Heart left ventricle (tissue), 13 donors: ENCODE measurements around the gene PLA2G2C.

Experiments used
- POLR2A ChIP-seq, 2 donors: fragments of 450-650 bp; IDR thresholded peaks; one replicate each; pipeline ENCODE4 v1.6.1; 2017; ENCODE audit warnings: antibody characterized with exemption in 2 of 2, mild to moderate bottlenecking in 2 of 2, moderate library complexity in 2 of 2
- TF ChIP-seq, protein P1 (sequence below), 12 donors: fragments of 200-600 bp; sonication (generic) in 4 of 12; IDR thresholded peaks; one replicate each; pipeline versions ENCODE4 v1.5.0 to v1.8.0; 2018 to 2022; ENCODE audit warnings: antibody characterized with exemption in 12 of 12, mild to moderate bottlenecking in 5 of 12
- donor health status: ischemic (EF 13 %, LVEDD 7.1; RV severe dilation, severe dysfunction).
- donor health status: DM: no; HTN: yes; CAD: no.
- donor health status: DM: no; HTN: no; CAD: no.
- donor health status: ischemic (EF 25% LVEDD 6.9; RV normal size, moderate dysfunction).
- donor health status: ischemic (EF 25% LVEDD 5.7; RV mildly dilated, moderate dysfunction).
- donor health status: ischemic (EF 35%, LVEDD 5.7; RV mildly dilated, moderate dysfunction).
- donor health status: nonischemic (EF 11% LVEDD 7.7; RV severe dilation, severe dysfunction).
- donor health status: DM: yes; HTN: yes; CAD: no.
- donor health status: PGD.
- donor health status: ischemic (EF 29% LVEDD 5.4; RV normal size, mild dysfunction).
- donor health status: nonischemic (EF 23%, LVEDD 6.1; RV moderate dilation, normal function).

DNA sequence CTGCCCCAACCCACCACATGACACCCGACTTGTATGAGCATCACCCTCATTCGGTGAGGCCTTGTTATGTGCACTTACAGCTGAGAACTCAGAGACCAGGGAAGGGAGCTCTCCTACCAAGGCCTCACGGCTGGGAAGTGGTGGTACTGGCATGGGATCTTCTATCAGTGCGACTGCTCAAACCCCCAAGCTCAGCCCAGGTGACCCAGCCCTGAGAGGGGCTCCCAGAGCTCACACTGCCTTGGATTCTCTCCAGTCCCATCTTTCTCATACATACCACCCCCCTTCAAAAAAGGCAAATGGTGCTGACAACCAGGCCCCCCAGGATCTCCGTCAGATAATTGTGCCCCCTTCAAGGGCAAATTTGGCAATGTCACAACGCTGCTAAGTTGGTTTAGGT is 48.0 kb downstream of the PLA2G2C start:
- TF ChIP-seq, protein P1, sequence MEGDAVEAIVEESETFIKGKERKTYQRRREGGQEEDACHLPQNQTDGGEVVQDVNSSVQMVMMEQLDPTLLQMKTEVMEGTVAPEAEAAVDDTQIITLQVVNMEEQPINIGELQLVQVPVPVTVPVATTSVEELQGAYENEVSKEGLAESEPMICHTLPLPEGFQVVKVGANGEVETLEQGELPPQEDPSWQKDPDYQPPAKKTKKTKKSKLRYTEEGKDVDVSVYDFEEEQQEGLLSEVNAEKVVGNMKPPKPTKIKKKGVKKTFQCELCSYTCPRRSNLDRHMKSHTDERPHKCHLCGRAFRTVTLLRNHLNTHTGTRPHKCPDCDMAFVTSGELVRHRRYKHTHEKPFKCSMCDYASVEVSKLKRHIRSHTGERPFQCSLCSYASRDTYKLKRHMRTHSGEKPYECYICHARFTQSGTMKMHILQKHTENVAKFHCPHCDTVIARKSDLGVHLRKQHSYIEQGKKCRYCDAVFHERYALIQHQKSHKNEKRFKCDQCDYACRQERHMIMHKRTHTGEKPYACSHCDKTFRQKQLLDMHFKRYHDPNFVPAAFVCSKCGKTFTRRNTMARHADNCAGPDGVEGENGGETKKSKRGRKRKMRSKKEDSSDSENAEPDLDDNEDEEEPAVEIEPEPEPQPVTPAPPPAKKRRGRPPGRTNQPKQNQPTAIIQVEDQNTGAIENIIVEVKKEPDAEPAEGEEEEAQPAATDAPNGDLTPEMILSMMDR (IDR thresholded peaks at IDR 0.05), result no peak
- no peak for TF ChIP-seq POLR2A (IDR thresholded peaks at IDR 0.05)
